MM.1S (cell line): Measurements from ENCODE around the gene MPZL3.

Source experiments
- DNase-seq: peaks from one replicate; pipeline ENCODE4 v3.0.0-alpha.2; 2015
- H2AFZ ChIP-seq: fragments of 300-600 bp; sonication (generic); 2 replicates; pipeline ENCODE4 v1.6.0; 2016; ENCODE audit warnings: antibody characterized with exemption, low read length
- H3F3A ChIP-seq: fragments of 300-600 bp; sonication (generic); 2 replicates; pipeline ENCODE4 v1.6.1; 2016; ENCODE audit warnings: mild to moderate bottlenecking, antibody characterized with exemption, low read length, moderate library complexity, mixed read lengths; ENCODE audit not compliant: insufficient read depth
- H3K27ac ChIP-seq: fragments of 300-600 bp; sonication (generic); 2 replicates; pipeline ENCODE4 v1.5.1; 2016; ENCODE audit warnings: mild to moderate bottlenecking, low read length
- H3K27me3 ChIP-seq: fragments of 300-600 bp; sonication (generic); replicated peaks from 2 replicates; pipeline ENCODE4 v1.6.0; 2016; ENCODE audit warnings: low read length; ENCODE audit not compliant: insufficient read depth
- H3K36me3 ChIP-seq: fragments of 300-600 bp; sonication (generic); replicated peaks from 2 replicates; pipeline ENCODE4 v1.6.1; 2016; ENCODE audit warnings: mild to moderate bottlenecking, low read length, mixed read lengths; ENCODE audit not compliant: insufficient read depth
- H3K4me1 ChIP-seq: fragments of 300-600 bp; sonication (generic); 2 replicates; pipeline ENCODE4 v1.6.1; 2016; ENCODE audit warnings: low read length, mixed read lengths
- H3K4me2 ChIP-seq: fragments of 300-600 bp; sonication (generic); 2 replicates; pipeline ENCODE4 v1.6.0; 2016; ENCODE audit warnings: low read depth, low read length
- H3K4me3 ChIP-seq: fragments of 300-600 bp; sonication (generic); 2 replicates; pipeline ENCODE4 v1.5.1; 2016; ENCODE audit warnings: low read length, mixed read lengths
- H3K79me2 ChIP-seq: fragments of 300-600 bp; sonication (generic); 2 replicates; pipeline ENCODE4 v1.6.1; 2016; ENCODE audit warnings: mixed run types, low read length, mixed read lengths
- H3K9ac ChIP-seq: fragments of 300-600 bp; sonication (generic); 2 replicates; pipeline ENCODE4 v1.6.1; 2016; ENCODE audit warnings: low read length, mixed read lengths
- H3K9me2 ChIP-seq: fragments of 300-600 bp; sonication (generic); replicated peaks from 2 replicates; pipeline ENCODE4 v1.6.1; 2016; ENCODE audit warnings: mild to moderate bottlenecking, low read length, mixed read lengths; ENCODE audit not compliant: insufficient read depth
- H3K9me3 ChIP-seq: fragments of 300-600 bp; sonication (generic); replicated peaks from 2 replicates; pipeline ENCODE4 v1.6.1; 2016; ENCODE audit warnings: mild to moderate bottlenecking, low read length, mixed read lengths; ENCODE audit not compliant: insufficient read depth
- H4K20me1 ChIP-seq: fragments of 300-600 bp; sonication (generic); 2 replicates; pipeline ENCODE4 v1.6.1; 2016; ENCODE audit warnings: mild to moderate bottlenecking, low read length, moderate library complexity, mixed read lengths; ENCODE audit not compliant: insufficient read depth
- CTCF ChIP-seq: fragments of 300-600 bp; sonication (generic); IDR thresholded peaks from 2 replicates; pipeline ENCODE4 v1.5.1; 2016; ENCODE audit warnings: antibody characterized with exemption, low read length, mixed read lengths
- EZH2 ChIP-seq: fragments of 300-600 bp; sonication (generic); optimal IDR thresholded peaks from 2 replicates; pipeline ENCODE3; 2017; ENCODE audit warnings: low read depth, mild to moderate bottlenecking, antibody characterized with exemption, low read length, mixed read lengths
- EZH2phosphoT487 ChIP-seq: fragments of 300-600 bp; sonication (generic); IDR thresholded peaks from 2 replicates; pipeline ENCODE4 v1.6.1; 2018; ENCODE audit warnings: antibody characterized with exemption, low read length

The MPZL3 gene

GRCh38 chr11:118251858-118252652, at the start of gene MPZL3:
Gene MPZL3 (minus strand): TSS chr11:118252365. CDS start chr11:118252294, 71 bp downstream.
- Histone ChIP-seq H3K9ac (peak within 1 kb of the TSS; percentile 87), H3K9me3 (no peaks in the 10 kb centered on the region), H3K36me3 (no peaks in the 10 kb centered on the region)

GRCh38 chr11:118301600-118302195, 49.5 kb upstream of the MPZL3 start:
- peaks cover 10% of the 10 kb centered on the region for H3K4me1 ChIP-seq
- H3K4me2 ChIP-seq: no peak overlapping the region
- H3K4me3 ChIP-seq: no peak overlapping the region
- TF ChIP-seq EZH2: no peak
- H3K79me2 ChIP-seq: no peaks in the 10 kb centered on the region
- no peak overlapping the region for H3K27ac ChIP-seq
- no peak overlapping the region for H2AFZ ChIP-seq
- no peaks in the 10 kb centered on the region for H4K20me1 ChIP-seq
- no peak for DNase-seq
- no peak overlapping the region for H3K9ac ChIP-seq
- no peaks in the 10 kb centered on the region for H3K27me3 ChIP-seq
- no peaks in the 10 kb centered on the region for H3F3A ChIP-seq
- no peaks in the 10 kb centered on the region for H3K36me3 ChIP-seq
- no peaks in the 10 kb centered on the region for H3K9me3 ChIP-seq
- no peaks in the 10 kb centered on the region for H3K9me2 ChIP-seq

More at GRCh38 chr11:118251858-118252652, at the start of gene MPZL3:
- H3K79me2 ChIP-seq: peaks cover 14% of the 10 kb centered on the region
- peak; percentile 97 for DNase-seq
- no peaks in the 10 kb centered on the region for H3K9me2 ChIP-seq
- H3F3A ChIP-seq: peaks cover 9% of the 10 kb centered on the region; the same call in 1 of the 2 replicates
- peak within 1 kb of the TSS; percentile 85 for H3K4me2 ChIP-seq
- TF ChIP-seq CTCF: no peak
- peaks cover 6% of the 10 kb centered on the region for H3K4me1 ChIP-seq
- H4K20me1 ChIP-seq: no peaks in the 10 kb centered on the region
- H3K27ac ChIP-seq: peak within 1 kb of the TSS; percentile 78
- H3K4me3 ChIP-seq: peak within 1 kb of the TSS; percentile 83
- no peaks in the 10 kb centered on the region for H3K27me3 ChIP-seq
- peak within 1 kb of the TSS; percentile 59 for H2AFZ ChIP-seq

- no peaks in the 10 kb centered on the region for H3K27me3 ChIP-seq
- TF ChIP-seq EZH2phosphoT487: no peak
- peak; percentile 61 for TF ChIP-seq CTCF
- no peak for TF ChIP-seq EZH2
- H3K9me3 ChIP-seq: no peaks in the 10 kb centered on the region
- no peaks in the 10 kb centered on the region for H3K4me1 ChIP-seq
- no peak overlapping the region for H3K9ac ChIP-seq
- no peaks in the 10 kb centered on the region for H3F3A ChIP-seq
- H3K4me2 ChIP-seq: no peak overlapping the region
- H4K20me1 ChIP-seq: no peaks in the 10 kb centered on the region
- no peaks in the 10 kb centered on the region for H3K79me2 ChIP-seq
- H3K27ac ChIP-seq: no peak overlapping the region
- no peak for DNase-seq
- H3K9me2 ChIP-seq: no peaks in the 10 kb centered on the region
- H3K36me3 ChIP-seq: no peaks in the 10 kb centered on the region
- no peak overlapping the region for H3K4me3 ChIP-seq
- no peak overlapping the region for H2AFZ ChIP-seq
These were observed 43.8 kb upstream of the MPZL3 start for GRCh38 chr11:118295815-118296454.
